HEK293T (cell line): ENCODE measurements around the gene ARMCX1.
"Not testable (repeated sequence)": the region's sequence is repeated elsewhere in the genome, so short reads cannot be mapped to it uniquely, and the experiment has no call there.

Source experiments
- FOXA1 ChIP-seq: fragments of 450-650 bp; IDR thresholded peaks from 2 replicates; pipeline ENCODE4 v1.6.1; 2016; ENCODE audit warnings: mild to moderate bottlenecking
- LEF1 ChIP-seq: fragments of 450-650 bp; IDR thresholded peaks from 2 replicates; pipeline ENCODE4 v1.6.1; 2017; ENCODE audit warnings: mild to moderate bottlenecking, borderline replicate concordance
- PKNOX1 ChIP-seq: fragments of 450-650 bp; IDR thresholded peaks from 2 replicates; pipeline ENCODE4 v1.6.1; 2016

DNA sequence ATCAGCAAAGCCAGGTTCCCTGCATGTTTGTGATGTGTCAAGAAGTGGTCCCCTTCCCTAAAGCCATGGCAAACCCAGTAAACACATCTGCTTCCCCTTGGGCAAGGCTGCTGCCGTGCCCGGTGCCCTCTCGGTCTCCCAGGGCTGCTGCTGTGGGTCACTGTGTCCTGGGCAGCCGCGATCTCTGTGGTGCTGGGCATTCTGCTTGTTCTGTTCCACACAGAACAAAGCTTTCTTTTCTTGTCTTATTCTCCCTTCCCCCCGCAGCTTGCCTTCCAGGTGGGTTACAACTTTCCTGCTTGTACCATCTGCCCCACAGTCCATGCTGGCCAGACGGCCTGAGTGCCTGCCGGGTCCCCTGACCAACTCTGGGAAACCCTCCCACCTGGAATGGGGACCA, 49.2 kb downstream of the ARMCX1 start:
- not testable (repeated sequence) for TF ChIP-seq FOXA1, PKNOX1, LEF1
